GM08714 (cell line): ENCODE measurements around the gene CEP164.
"Not testable (repeated sequence)": the region's sequence is repeated elsewhere in the genome, so short reads cannot be mapped to it uniquely, and the experiment has no call there.

Experiments
- H3K4me3 ChIP-seq: fragments of 200-500 bp; sonication (Bioruptor generic); 2 replicates; pipeline ENCODE4 v1.5.1; 2014; ENCODE audit warnings: mild to moderate bottlenecking, low read length, inconsistent platforms
- ZNF274 ChIP-seq: IDR thresholded peaks from 2 replicates; pipeline ENCODE4 v1.6.1; 2012; ENCODE audit warnings: mild to moderate bottlenecking, low read depth, low read length

The CEP164 gene

DNA sequence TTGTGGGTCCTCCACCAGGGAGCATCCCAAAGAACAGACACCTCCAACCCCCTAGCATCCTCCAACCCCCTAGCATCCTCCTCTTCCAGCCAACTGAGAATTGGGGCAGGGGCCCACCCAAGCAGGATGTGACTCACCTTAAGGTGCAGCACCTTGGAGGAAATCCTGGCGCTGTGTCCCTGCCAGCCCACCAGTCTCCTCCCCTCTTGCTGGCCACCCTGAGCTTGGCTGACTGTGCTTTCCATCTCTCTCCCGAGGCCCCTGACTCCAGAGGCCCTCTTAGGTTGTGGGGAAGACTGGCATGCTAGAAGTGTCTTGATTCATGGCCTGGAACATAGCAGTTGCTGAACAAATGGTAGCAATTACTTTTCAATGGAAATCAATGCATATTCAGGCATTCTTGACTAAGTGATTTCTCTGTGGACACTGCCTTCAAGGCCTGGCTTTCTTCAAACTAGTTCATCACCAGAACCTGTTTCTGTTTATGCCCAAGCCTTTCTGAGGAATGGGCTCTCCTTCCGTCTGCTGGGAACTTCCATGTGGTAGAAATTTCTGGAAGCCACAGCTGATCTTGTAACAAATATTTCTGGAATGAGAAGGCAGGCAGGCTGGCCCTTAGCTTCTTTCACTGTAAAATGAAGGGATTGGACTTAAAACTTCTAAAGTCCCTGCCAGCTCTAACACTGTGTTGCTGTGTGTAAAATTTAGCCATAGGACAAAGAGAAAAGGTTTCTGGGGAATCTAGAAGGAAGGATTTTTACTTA lies 60.5 kb downstream of the CEP164 start:
- H3K4me3 ChIP-seq: no peak overlapping the region
- TF ChIP-seq ZNF274: no peak

DNA sequence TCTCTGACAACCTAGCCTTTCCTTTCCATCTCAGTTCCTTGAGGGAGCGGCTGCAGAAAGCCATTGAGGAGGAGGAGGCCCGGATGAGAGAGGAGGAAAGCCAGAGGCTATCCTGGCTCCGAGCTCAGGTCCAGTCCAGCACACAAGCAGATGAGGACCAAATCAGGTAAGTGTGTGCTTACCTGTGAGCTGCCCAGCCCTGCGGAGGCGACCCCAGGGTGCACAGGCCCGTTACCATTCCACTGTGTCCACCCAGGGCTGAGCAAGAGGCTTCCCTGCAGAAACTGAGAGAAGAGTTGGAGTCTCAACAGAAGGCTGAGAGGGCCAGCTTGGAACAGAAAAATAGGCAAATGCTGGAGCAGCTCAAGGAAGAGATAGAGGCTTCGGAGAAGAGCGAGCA lies 63.1 kb downstream of the CEP164 start:
- no peak for TF ChIP-seq ZNF274

DNA sequence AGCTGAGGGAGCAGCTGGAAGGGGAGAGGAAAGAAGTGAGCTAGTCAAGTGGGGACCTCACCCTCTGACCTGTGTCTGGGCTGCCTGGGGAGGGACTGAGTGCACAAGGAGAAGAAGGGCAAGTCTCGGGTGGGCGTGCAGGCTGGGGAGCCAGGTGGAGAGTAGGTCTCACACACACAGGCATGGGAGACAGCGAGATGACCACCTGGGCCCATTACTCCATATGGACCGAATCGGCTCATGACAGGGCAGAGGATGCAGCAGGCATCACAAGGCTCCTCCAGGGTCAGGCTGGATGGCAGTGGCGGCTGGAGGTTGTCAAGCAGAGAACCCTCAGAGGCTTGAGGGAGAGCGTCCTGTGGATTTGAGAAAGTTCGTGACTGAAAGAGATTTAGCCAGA lies 63.5 kb downstream of the CEP164 start:
- TF ChIP-seq ZNF274: no peak
- H3K4me3 ChIP-seq: no peak overlapping the region

More for the DNA sequence above, 63.1 kb downstream of the CEP164 start:
- no peak overlapping the region for H3K4me3 ChIP-seq

DNA sequence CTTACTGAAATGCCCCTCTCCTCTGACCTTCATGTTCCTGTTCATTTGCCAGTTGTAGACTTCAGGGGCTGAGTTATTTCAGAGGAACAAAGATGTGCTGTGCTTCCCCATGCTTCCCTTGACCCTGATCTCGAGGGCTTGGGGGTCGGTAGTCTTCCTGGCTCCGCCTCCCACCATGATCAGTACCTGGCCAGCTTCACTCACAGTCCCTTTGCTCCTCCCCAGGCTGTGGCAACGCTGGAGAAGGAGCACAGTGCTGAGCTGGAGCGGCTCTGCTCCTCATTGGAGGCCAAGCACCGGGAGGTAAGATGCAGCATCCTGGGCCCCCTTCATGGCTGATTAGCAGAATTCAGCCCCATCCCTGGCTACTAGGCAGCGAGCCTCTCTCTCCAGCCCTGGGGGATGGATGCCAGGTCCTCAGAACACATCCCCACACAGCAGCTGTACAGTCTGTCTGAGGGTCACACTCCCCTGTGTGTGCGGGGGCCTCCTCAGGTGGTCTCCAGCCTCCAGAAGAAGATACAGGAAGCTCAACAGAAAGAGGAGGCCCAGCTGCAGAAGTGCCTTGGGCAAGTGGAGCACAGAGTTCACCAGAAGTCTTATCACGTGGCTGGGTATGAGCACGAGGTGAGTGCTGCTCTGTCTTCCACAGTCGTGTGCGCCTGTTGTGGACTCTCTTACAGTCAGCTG lies 64.5 kb downstream of the CEP164 start:
- TF ChIP-seq ZNF274: no peak
- H3K4me3 ChIP-seq: no peak overlapping the region

DNA sequence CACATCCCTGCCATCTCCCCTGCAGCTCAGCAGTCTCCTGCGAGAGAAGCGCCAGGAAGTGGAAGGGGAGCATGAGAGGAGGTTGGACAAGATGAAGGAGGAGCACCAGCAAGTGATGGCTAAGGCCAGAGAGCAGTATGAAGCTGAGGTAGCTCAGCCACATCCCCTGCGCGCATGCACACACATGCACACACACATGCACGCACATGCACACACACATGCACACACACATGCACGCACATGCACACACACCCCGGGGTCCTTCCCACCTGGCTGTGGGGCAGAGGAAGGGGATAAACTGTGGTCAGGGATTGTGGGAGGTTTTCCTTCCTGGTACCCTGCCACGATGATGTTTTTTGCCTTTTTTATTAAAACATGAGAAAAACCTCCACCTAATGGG lies 65.3 kb downstream of the CEP164 start:
- no peak for TF ChIP-seq ZNF274
- H3K4me3 ChIP-seq: no peak overlapping the region

DNA sequence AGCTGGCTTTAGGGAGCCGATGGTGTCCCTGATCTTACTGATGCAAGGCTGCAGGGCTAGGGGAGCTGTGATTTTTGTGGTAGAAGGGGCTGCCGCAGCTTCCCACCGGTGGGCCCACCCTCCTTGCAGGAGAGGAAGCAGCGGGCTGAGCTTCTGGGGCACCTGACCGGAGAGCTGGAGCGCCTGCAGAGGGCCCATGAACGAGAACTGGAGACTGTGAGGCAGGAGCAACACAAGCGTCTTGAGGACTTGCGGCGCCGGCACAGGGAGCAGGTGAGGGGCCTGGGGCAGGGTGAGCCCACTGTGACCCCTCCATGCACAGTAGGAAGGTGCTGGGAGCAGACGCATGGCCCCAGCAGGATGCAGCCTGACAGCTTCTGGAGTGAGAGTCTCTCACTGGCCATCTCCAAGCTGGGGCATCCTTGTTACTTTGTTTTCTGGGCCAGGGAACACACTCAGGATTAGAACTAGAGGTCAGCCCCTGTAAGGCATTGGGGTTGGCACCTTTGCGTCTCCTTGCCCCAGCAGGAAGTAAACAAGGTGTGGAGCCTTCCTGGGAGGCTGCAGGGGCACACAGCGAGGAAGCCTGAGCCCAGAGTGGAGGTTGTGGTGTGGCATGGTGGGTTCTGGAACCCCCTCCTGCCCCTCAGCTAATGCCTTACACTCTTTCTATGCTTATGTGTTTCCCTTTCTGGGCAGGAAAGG lies 66.7 kb downstream of the CEP164 start:
- no peak overlapping the region for H3K4me3 ChIP-seq
- TF ChIP-seq ZNF274: no peak

DNA sequence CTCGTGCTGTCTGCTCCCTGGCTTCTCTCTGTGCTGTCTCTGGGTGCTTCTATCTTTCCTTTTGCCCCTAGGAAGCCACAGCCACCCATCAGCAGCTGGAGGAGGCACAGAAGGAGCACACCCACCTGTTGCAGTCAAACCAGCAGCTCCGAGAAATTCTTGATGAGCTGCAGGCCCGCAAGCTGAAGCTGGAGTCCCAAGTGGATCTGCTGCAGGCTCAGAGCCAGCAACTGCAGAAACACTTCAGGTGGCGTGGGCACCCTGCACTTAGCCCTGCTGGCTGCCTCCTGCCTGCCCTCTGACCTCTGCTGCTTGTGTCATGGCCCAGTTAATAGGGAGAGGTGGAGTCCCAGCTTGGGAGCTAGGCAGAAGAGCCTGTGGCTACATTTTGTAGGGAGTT lies 67.8 kb downstream of the CEP164 start:
- no peak overlapping the region for H3K4me3 ChIP-seq
- TF ChIP-seq ZNF274: no peak

DNA sequence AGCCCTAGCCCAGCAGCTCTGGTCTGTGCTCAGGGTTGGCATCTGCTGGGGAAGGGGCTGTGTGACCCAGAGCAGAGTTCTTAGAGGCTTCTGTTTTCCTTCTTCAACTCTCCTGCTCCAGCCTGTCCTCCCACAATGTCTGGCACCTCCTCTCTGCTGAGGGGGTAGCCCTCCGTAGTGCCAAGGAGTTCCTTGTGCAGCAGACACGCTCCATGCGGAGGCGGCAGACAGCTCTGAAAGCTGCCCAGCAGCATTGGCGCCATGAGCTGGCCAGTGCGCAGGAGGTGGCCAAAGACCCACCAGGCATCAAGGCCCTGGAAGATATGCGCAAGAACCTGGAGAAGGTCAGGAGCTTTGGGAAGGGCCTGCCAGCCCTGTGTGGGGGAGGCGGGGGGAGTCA lies 69.3 kb downstream of the CEP164 start:
- H3K4me3 ChIP-seq: no peak overlapping the region
- no peak for TF ChIP-seq ZNF274

DNA sequence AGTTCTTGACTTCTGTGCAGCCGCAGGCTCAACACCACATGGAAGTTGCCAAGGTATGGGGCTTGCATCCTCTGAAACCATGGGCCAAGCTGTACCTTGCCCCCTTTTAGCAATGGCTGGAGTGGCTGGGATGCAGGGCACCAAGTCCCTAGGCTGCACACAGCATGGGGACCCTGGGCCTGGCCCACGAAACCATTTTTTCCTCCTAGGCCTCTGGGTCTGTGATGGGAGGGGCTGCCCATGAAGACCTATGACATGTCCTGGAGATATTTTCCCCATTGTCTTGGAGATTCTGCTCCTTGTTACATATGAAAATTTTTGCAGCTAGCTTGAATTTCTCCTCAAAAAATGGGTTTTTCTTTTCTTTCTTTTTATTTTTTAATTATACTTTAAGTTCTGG lies 71.0 kb downstream of the CEP164 start:
- not testable (repeated sequence) for H3K4me3 ChIP-seq

DNA sequence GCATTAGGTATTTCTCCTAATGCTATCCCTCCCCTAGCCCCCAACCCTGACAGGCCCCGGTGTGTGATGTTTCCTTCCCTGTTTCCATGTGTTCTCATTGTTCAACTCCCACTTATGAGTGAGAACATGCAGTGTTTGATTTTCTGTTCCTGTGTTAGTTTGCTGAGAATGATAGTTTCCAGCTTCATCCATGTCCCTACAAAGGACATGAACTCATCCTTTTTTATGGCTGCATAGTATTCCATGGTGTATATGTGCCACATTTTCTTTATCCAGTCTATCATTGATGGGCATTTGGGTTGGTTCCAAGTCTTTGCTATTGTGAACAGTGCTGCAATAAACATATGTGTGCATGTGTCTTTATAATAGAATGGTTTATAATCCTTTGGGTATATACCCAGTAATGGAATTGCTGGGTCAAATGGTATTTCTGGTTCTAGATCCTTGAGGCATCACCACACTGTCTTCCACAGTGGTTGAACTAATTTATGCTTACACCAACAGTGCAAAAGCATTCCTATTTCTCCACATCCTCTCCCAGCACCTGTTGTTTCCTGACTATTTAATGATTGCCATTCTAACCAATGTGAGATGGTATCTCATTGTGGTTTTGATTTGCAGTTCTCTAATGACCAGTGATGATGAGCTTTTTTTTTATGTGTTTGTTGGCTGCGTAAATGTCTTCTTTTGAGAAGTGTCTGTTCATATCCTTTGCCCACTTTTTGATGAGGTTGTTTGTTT lies 71.6 kb downstream of the CEP164 start:
- not testable (repeated sequence) for H3K4me3 ChIP-seq

DNA sequence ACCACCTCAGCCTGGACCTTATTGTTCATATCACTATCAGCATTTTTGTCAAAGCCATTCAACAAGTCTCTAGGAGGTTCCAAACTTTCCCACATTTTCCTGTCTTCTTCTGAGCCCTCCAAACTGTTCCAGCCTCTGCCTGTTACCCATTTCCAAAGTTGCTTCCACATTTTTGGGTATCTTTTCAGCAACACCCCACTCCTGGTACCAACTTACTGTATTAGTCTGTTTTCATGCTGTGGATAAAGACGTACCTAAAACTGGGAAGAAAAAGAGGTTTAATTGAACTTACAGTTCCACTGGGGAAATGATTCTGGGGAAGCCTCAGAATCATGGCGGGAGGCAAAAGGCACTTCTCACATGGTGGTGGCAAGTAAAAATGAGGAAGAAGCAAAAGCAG lies 78.2 kb downstream of the CEP164 start:
- not testable (repeated sequence) for H3K4me3 ChIP-seq

DNA sequence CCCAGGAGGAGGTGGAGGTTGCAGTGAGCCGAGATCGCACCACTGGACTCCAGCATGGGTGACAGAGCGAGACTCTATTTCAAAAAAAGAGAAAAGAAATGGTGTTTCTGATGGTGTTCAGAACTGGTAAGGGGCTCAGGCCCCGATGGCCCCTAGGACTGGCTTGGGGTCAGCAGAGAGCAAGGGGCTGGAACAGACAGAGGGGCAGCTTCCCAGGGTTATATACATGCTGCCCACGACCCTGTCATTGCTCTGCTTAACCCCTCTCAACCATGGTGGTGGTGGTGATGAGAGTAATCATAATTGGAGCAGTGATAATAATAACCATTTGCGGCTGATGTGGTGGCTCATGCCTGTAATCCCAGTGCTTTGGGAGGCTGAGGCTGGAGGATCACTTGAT lies 79.4 kb downstream of the CEP164 start:
- TF ChIP-seq ZNF274: no peak
- H3K4me3 ChIP-seq: no peak overlapping the region

DNA sequence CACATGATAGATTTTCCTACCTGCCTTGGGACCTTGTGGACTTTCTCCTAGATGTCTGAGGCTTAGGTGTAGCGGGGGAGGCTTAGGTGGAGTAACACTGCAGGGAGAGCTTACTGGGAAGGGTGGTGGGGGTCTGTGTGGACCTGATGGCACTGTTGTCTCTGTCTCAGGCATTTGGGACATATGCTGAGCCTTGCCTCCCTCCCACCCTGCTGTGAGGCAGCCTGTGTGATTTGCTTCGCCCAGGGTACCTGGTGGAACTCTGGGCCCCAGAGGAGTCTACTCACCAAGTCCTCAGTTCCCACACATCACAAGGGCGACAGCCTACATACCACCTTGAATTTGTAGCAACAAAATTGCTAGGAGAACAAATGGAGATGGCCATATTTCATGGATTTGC lies 80.7 kb downstream of the CEP164 start:
- H3K4me3 ChIP-seq: no peak overlapping the region
- no peak for TF ChIP-seq ZNF274

DNA sequence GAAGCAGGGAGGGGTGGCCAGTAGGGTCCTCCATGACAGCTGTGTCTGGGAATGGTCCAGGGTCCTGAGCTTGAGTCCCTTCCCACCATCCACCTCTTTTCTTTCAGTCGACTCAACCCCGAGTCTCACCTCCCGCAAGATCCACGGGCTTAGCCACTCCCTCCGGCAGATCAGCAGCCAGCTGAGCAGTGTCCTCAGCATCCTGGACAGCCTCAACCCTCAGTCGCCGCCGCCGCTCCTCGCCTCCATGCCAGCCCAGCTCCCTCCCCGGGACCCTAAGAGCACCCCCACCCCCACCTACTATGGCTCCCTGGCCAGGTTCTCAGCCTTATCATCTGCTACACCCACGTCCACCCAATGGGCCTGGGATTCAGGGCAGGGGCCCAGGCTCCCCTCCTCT lies 81.9 kb downstream of the CEP164 start:
- no peak overlapping the region for H3K4me3 ChIP-seq
- no peak for TF ChIP-seq ZNF274

DNA sequence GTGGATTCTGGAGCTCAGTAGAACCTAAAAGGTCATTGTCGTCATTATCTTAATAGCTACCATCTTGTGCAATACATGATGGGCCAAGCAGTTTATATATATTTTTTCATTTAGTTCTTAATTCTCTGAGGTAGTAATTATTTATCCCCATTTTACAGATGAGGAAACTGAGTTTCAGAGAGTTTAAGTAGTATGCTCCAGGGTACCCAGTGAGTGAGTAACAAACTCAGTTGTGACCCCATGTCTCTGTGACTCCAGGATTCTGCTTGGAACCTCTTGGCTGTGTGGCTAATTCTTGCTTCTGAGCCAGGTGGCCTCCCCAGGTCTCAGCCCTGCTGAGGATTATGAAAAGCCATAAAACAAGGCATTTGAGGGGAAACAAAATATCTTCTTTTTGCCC lies 82.6 kb downstream of the CEP164 start:
- H3K4me3 ChIP-seq: no peak overlapping the region
- no peak for TF ChIP-seq ZNF274
